Raji (cell line): ENCODE measurements around the gene PLA2G4E.

Experiments used
- POLR2A ChIP-seq: IDR thresholded peaks from 2 replicates; pipeline ENCODE4 v1.6.1; 2011; ENCODE audit warnings: low read depth, low read length, control low read depth; ENCODE audit not compliant: insufficient read depth

Gene PLA2G4E

DNA sequence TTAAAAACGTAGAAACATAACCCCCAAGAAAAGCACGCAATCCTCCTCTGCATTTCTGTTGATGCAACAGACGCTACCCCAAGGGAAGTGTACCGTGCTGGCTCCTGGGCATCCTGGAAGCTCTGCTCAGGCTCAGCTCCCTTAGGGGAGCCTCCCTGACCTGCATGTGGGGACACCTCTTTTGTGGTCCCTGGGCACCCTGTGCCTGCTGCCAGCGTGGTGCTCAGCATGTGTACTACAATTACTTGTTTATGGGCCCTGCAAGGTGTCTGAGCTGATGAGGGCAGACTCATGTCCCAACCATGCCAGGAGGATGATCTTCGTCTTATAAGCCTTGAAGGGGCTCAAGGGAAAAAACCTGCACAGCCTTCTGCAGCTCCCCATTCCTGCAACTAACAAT is 66.8 kb downstream of the PLA2G4E start:
- TF ChIP-seq POLR2A = no peak

DNA sequence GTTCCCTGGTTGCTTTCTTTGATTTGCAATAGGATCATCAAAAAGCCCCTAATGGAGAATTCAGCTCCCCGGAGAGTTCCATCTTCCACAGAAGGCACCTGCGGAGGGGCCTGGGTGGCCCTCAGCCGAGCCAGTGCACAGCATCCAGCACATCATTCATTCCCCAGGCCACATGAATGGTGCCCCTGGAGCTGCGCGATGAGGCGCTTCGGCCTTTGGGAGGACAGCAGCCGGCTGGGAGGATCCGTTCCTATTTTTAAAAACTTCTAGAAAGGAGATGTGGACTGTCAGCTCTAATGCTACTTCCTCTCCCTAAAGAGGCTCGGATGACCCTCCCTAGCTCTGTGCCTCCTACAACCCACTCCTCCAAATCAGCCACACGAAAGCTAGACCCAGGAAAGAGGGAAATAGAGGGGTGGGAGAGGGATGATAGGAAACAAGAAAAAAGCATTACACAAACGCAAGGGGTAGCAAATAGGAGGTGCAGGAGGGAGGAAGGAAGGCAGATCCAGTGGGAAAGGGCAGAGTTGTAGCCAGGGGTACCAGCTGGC is 68.8 kb downstream of the PLA2G4E start:
- no peak for TF ChIP-seq POLR2A

DNA sequence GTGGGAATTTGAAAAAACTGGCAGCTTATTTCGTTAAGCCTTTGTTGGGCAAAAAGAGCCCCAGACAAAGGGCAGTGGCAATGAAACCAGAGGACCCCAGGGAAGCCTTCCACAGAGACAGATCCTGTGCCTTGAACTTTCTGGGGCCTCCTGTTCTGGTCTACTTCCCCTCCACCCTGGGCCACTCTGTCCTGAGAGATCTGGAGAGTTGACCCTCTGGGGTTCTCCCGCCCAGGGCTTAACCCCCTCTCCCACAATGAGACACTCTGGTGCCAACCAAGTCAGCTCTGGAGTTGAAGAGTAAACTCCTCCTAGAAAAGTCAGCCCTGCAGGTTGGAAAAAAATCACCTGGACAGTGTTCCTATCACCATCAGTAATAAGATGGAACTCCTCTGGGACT is 69.3 kb downstream of the PLA2G4E start:
- no peak for TF ChIP-seq POLR2A

DNA sequence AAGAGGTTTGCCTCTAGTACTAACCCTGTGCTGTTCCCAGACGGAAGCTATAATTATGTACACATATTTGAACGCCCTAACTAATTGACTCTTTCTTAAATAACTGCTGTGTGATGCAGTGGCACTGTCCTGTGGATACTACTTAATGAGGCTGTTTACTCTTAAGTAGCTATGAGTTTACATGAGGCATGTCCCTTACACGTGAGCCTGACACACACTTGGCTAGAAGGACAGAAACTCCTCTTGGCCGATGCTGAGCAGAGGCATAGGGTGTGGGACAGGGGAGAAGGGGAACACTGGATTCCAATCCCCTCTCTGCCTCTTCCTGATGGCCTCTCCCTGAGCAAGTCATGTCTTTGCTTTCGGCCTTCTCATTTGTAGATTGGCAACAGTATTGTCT is 70.4 kb downstream of the PLA2G4E start:
- TF ChIP-seq POLR2A = no peak

DNA sequence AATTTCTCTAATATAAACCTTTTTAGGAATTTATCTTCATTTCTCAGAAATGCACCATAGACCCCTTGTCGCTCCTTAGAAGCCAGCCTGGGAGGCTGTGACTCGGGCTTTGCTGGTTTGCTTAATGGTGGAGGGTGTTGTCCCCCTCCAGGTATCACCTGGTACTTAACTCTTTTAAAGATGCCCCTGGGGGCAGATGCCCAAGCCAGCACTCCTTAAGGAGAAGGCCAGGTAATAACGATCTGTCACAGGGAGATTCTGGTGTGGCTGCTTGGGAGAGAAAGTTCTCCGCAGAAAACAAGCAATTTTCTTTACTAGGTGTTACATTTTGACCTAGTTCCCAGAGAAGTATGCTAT is 70.7 kb downstream of the PLA2G4E start:
- no peak for TF ChIP-seq POLR2A

DNA sequence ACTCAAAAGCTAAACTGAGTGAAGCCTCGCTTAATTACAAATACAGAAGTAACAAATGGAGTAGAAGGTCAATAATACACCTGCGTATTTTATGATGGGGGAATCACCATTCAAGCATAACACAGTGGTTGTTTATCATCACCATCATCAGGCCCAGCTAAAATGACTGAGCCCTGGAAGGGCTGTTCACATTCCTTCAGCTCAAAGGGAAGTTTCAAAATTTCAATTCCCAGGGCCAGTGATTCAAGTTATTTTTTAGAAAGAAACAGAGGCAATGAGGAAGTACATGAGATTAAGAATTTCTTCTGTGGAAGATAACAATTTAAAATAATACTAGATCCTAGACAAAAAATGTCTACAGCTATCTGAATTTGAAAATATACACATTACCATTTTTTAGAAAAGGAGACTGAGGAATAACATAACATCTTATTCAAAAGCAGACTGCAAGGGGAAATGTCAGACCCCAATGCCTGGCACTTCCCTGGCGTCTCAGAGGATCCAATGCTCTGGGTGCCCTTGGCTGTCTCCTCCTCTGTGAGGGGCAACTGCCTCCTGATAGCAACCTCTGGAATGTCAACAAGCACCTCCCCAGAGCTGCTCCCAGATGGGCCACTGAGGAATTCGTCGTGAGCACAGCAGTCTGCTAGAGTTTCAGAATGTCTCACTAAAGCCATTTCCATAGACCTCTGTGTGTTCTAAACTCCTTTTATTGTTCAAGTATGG is 71.3 kb downstream of the PLA2G4E start:
- no peak for TF ChIP-seq POLR2A

DNA sequence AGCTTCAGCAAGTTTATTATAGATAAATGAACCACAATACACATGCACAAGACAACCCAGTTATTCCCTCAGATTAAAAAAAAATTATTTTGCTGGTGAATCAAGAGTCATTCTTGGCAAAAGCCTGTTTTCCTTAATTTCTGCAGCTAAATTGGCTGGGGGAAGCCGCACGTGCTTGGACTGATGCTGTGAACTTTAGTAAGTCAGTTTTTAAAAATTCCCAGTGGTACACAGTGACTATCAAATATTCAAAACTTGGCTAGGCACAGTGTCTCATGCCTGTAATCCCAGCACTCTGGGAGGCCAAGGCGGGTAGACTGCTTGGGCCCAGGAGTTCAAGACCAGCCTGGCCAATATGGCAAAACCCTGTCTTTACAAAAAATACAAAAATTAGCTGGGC is 72.4 kb downstream of the PLA2G4E start:
- no peak for TF ChIP-seq POLR2A

DNA sequence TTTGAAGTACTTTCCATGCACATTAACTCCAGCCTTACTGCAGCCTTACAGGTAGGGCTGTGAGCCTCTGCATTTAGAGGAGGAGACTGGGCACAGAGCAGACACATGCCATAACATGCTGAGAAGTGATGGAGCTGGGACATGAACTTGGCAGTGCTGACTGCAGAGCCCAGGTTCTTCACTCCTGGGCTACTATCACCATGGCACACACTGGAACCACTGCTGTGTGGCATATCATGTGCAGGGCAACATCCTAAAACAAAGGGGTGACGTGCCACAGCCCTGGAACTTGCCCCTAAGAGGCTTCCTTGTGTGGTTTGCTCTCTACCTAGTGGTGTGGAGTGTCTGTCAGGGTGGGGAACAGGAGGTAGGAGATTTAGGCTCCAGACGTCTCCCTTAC is 73.9 kb downstream of the PLA2G4E start:
- TF ChIP-seq POLR2A = no peak

DNA sequence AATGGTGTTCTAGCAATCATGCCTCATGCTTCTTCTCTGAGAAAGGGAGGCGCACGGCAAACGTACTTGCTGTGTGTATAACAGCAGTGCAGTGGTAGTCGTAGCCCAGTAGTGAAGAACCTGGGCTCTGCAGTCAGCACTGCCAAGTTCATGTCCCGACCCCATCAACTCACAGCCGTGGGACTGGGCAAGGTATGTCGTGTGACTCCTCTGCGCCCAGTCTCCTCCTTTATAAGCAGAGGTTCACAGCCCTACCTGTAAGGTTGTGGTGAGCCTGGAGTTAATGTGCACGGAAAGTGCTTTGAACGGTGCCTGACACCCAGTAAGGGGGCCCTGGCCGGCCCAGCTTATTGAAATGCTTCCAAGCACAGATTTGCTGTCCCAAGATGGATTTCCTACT is 75.1 kb downstream of the PLA2G4E start:
- no peak for TF ChIP-seq POLR2A

DNA sequence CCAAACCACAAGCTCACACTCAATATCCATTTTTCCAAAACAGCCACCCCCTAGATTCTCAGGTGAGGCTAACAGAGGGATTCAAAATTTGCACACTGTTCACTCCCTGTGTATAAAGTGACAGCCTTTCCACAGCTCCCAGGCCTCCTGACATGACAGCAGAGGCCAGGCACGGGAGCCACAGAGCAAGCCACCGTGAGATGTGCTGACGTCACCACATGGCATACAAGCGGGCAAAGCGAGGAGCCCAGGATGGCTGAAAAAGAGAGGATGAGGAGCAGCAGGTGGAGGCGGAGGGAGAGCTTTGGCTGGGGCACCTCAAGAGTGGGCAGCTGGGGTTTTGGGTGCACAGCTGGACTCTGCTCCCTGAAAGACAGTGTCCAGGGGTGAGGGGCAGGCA is 75.6 kb downstream of the PLA2G4E start:
- no peak for TF ChIP-seq POLR2A

DNA sequence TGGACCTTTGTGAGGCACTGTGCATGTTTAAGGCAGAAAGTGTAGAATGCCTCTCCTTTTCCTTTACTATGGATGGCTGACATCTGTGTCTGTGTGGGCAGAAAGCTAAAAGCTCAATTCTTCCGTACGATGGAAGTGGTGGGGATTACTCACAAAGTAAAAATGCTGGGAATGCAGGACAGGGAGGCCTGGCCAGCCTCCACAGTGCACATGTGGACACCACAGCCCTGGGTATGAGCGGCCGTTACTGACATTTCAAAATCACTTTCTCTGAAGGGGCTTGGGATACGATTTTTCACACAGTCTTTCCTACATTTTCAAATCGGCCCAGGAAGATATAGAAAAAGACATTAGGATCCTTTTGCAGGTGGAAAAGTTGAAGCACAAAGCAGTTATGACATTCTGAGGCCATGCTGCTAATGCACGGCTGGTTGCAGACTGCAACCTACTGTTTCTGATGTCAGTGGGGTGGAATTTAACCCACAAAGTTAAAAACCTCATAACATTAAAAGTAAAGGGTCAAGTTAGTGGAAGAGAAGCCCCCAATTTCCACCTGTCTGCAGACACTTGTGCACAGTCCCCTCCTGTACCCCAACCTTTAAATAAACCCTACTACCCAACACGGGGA is 76.4 kb downstream of the PLA2G4E start:
- TF ChIP-seq POLR2A = no peak

DNA sequence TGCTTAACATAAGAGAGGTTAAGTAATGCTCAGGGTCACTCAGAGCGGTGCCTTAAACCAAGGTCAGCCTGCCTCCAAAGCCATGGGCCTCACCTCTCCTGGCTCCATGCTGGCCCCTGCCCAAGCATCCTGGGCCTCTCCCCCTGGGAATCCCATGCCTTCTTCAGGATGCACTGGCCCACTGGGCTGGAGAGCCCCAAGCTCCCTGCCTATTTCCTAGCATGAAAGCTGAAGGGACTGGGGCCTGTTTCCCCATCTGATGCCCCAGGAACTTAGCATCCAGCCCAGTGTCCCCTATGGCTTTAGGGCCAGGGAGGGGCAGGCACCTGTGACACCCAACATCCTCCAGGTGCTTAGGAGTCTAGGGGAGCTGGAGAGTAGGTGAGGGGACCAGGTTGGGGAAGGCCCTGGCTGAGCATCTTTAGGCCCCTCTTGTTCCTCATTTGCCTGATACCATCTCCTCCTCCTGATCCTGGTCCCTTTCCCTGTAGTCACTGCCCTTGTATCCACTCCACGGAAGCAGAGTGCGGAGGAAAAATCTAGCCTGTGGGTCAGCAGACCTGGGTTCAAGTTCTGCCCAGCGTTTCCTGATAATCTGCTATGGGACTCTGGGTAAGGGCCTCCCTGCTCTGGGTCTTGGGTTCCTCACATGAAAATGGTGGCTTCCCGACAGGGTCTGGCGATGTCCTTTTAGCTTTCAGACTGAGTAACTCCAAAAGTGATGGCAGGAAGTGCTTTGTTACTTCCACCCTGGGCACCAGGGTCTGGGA is 77.1 kb downstream of the PLA2G4E start:
- TF ChIP-seq POLR2A = no peak

DNA sequence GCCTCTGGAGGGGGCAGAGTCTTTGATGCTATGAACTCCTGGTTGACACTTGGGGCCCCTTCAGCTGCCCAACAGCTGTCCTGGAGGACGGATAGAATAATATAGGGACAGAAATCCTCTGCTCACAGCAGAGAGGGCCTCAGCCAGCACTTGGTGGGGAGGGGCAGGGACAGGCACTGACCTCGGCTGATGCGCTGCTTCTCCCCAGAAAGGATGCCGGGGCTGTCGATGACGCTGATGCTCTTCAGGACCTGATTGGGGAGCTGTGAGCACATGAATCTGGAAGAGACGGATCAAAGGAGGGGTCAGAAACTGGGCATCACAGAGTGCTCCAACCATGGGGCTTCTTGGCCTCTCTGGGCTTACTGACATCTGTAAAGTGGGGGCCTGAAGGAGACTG is 78.0 kb downstream of the PLA2G4E start:
- no peak for TF ChIP-seq POLR2A

DNA sequence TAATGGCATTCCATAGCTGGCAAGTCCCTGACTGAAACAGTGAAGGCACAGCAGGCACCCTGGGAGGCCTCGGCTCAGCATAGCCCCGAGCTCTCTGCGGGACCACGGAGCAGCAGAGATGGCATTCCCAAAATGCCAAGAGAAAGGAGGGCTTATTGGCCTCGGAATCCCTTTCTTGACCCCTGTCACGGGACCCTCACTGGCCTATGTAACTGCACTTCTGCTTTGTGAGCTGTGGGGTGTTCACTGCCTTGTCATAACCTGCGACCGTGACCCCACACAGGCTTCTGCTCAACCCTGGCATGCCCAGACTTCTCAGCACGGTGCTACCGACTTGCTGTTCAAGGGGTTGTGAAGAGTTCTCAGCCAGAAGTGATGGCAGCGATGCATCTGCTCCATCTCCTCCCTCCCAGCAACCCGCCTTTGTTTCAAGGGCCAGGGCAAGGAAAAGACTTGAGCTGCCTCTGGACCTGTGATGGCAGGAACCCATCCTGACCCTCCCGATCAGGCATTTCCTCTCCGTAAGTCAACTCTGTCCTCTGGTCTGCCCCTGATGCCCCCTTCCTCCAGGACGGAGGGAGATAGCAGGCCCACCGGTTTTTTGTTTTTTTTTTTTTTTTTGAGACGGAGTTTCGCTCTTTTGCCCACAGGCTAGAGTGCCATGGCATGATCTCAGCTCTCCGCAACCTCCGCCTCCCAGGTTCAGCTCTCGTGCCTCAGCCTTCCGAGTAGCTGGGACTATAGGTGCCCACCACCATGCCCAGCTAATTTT is 79.0 kb downstream of the PLA2G4E start:
- TF ChIP-seq POLR2A = no peak

DNA sequence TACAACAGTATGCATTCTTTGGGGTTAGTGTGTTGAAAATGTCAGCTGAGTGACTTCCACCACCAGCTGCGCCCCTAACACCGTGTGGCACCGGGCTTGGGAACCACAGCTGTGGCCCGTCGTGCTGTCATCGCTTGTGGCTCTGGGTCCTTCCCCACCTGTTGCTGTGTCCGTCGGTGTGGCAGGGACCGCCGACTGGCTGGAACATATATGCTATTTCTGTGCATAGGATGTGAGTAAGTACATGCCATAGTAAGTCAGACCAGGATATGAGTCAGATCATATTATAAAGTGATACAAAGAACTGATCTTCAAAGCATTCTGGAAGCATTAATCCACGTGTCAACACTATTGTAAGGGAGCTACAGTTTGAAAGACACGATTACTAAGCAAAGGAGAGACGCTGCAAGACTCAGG is 80.4 kb downstream of the PLA2G4E start:
- no peak for TF ChIP-seq POLR2A
